ENCODE results near the gene AMHR2.
"Not testable (repeated sequence)": the region's sequence is repeated elsewhere in the genome, so short reads cannot be mapped to it uniquely, and the experiment has no call there.

Gene AMHR2

DNA sequence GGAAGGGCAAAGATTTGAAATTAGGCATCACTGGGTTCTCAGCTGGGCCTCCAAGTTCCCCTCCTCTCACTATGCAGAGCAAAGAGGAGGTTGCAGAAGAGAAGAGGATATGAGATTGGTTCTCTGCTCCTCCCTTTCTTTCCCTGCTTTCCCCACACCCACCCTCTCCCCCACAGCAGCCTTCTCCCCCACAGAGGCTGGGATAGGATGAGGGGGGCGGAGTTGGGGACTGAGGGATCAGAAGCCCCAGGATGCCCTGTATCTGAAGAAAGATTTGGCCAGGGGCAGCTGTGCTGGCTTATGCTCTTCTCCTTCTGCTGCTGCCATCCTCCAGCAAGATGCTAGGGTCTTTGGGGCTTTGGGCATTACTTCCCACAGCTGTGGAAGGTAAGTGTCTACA lies at the start of gene AMHR2:
Gene AMHR2 (plus strand): TSS at position 259 of the 400 bp plus-strand sequence. CDS start 80 bp downstream, at position 339.
- DNase-seq: no peak

GRCh38 chr12:53374277-53374676 lies 49.4 kb upstream of the AMHR2 start:
- not testable (repeated sequence) for DNase-seq

- DNase-seq: no peak
These were observed 46.9 kb upstream of the AMHR2 start for GRCh38 chr12:53376747-53377146.

GRCh38 chr12:53378222-53378621 lies 45.4 kb upstream of the AMHR2 start:
- DNase-seq: no peak

- peak in 1 of 2 experiments; percentile 23 for DNase-seq
These were observed 44.8 kb upstream of the AMHR2 start for GRCh38 chr12:53378724-53379388.

DNA sequence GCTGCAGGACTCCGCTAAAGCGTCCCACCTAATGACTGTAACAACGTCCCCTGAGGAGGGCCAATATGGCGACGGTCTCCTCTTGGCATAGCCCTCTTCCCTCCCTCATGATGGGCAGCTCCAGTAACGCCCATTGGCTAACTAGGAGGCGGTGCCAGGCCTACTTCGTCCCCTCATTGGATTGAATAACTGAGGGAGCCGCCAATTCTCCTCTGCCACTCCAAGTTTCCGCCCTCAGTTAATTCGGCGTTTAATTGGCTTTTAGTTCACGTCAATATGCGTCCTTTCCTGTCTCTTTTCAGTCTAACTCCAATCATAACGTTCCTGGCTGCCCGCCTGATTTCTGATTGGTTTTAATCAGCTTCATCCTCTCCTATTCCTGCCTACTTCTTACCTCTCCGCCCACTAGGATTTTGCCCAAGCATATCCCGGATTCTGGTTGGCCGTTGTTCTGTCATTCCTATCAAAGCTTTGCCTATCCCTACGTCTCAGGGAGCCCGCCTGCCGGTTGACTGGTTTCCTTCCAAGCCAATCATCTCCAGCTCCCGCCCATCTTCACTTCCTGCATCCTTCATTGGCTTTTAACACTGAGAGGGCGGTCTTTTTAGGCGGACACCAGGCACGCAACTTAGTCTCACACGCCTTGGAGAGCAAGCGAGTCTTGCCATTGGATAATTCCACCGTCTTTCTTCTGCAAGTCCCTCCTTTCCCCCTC lies 44.1 kb upstream of the AMHR2 start:
- peak; percentile 100 for DNase-seq

DNA sequence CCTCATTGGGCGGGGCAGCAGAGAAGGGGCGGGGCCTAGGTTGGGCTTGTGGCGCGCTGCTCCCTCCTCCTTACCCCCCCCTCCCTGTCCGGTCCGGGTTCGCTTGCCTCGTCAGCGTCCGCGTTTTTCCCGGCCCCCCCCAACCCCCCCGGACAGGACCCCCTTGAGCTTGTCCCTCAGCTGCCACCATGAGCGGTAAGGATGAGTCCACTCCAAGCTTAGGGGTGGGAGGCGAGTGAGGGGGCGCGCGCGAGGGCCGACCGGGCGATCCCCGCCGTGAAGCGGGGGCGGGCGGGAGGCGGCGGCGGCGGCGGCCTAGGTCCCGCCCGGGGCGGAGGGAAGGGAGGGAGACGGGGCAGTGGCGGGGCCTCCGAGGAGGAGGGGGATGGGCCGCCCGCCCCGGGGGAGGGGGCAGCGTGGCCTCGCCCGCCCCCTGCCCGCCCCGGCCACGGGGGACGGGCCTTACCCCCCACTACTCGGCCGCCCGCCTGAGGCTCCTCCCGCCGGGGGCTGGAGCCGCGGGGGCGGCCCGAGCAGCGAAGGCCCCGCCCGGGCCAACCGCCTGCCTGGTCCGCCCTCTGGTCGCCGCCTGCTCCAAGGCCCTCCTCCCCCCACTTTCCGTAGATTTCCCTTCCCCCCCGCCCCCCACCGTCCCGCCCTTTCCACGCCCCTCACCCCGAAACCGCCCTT lies 43.4 kb upstream of the AMHR2 start, which contains the start of gene SP1:
Gene SP1 (plus strand): TSS at position 73 of the 690 bp plus-strand sequence. CDS start 116 bp downstream, at position 189.
- DNase-seq: peak; percentile 89 to 90

DNA sequence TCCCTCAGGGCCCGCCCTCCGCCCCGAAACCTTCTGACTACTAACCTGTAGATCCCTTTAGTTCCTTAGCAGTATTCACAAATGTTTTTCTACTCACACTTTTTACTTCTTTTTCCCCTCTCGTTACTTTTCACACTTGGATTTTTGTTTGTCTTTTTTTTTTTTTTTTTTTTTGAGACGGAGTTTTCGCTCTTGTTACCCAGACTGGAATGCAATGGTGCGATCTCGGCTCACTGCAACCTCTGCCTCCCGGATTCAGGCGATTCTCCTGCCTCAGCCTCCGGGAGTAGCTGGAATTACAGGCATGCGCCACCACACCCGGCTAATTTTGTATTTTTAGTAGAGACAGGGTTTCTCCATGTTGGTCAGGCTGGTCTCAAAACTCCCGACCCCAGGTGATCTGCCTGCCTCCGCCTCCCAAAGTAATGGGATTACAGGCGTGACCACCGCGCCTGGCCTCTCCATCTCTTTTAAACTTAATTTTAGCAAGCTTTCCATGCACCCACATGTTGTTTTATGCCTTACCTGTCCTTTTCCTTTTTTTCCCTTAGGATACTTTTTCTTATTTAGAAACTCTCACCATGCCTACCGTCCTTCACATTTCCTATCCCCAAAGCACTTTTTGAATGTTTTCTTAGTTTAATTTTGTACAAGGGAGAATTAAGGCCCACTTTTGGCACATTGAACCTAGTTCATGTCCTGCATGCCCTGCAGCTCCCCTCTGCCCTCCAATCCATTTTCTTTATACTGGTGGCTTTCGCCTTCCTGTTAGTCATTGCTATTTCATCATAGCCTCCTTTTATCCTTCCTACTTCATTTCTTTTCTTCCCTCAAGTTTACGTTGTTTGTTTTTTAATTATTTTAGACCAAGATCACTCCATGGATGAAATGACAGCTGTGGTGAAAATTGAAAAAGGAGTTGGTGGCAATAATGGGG lies 42.6 kb upstream of the AMHR2 start:
- DNase-seq: no peak

DNA sequence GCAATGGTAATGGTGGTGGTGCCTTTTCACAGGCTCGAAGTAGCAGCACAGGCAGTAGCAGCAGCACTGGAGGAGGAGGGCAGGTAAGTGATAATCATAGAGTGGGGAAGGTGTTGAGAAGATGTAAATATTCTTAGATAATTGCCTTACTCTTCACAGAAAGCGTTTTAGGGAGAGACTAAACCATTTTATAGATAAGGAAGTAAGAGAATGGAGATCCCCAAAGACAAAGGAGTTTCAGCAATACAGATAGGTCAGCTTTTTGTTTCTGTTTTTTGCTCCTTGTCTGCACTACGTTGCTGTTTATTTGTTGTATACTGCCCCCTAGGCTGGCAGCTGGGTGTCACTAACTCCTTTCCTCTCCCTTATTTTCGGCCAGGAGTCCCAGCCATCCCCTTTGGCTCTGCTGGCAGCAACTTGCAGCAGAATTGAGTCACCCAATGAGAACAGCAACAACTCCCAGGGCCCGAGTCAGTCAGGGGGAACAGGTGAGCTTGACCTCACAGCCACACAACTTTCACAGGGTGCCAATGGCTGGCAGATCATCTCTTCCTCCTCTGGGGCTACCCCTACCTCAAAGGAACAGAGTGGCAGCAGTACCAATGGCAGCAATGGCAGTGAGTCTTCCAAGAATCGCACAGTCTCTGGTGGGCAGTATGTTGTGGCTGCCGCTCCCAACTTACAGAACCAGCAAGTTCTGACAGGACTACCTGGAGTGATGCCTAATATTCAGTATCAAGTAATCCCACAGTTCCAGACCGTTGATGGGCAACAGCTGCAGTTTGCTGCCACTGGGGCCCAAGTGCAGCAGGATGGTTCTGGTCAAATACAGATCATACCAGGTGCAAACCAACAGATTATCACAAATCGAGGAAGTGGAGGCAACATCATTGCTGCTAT lies 41.7 kb upstream of the AMHR2 start:
- DNase-seq: peak in 1 of 2 experiments; percentile 13

GRCh38 chr12:53383258-53383657 lies 40.4 kb upstream of the AMHR2 start:
- DNase-seq: no peak

DNA sequence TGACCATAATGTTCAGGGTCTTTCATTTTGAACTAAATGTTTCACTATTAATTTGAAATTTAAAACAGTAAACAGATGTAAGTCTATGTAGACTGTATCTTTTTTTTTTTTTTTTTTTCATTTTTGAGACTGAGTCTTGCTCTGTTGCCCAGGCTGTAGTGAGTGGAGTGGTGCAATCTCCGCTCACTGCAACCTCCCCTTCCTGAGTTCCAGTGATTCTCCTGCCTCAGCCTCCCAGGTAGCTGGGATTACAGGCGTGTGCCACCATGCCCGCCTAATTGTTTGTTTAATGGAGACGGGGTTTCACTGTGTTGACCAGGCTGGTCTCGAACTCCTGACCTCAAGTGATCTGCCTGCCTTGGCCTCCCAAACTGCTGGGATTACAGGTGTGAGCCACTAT lies 37.3 kb upstream of the AMHR2 start:
- not testable (repeated sequence) for DNase-seq

DNA sequence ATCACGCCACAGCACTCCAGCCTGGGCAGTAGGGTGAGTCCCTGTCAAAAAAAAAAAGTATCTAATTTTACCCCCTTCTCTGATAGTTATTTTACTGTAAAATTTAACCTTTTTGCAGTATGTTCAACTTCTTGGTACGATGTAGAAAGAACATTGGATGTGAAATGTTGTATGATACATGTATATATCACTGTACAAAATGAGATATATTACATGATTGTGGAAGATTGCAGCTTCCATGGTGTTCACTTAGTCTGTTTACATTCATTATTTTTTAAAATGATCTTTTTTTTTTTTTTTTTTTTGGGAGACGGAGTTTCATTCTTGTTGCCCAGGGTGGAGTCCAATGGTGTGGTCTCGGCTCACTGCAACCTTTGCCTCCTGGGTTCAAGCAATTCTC lies 34.7 kb upstream of the AMHR2 start:
- no peak for DNase-seq

GRCh38 chr12:53389702-53390101 lies 34.0 kb upstream of the AMHR2 start:
- no peak for DNase-seq

DNA sequence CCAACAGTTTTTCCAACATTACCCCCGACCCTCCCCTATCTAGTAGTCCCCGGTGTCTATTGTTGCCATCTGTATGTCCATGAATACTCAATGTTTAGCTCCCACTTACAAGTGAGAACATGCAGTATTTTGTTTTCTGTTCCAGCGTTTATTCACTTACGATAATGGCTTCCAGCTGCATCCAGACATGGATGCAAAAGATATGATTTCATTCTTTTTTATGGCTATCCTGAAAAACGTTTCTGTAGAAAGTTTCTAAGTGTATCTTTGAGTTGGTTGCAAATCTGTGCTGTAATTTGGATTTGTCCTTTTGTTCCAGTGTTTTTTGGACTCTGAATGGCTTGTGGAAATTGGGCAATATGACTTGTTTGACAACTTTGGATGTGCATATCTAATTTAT lies 31.9 kb upstream of the AMHR2 start:
- DNase-seq: no peak

GRCh38 chr12:53399896-53400295 lies 23.8 kb upstream of the AMHR2 start:
- DNase-seq: no peak

DNA sequence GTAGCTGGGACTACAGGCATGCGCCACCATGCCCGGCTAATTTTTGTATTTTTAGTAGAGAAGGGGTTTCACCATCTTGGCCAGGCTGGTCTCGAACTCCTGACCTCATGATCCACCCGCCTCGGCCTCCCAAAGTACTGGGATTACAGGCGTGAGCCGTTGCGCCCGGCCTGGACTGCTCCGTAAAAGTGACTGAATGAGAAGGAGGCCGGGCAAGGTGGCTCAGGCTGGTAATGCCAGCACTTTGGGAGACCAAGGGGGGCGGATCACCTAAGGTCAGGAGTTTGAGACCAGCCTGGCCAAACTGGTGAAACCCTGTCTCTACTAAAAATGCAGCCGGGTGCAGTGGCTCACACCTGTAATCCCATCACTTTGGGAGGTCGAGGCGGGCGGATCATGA lies 21.3 kb upstream of the AMHR2 start:
- DNase-seq: not testable (repeated sequence)

- no peak for DNase-seq
These were observed 20.8 kb upstream of the AMHR2 start for GRCh38 chr12:53402871-53403270.

- DNase-seq: no peak
These were observed 12.7 kb upstream of the AMHR2 start for GRCh38 chr12:53410951-53411350.

DNA sequence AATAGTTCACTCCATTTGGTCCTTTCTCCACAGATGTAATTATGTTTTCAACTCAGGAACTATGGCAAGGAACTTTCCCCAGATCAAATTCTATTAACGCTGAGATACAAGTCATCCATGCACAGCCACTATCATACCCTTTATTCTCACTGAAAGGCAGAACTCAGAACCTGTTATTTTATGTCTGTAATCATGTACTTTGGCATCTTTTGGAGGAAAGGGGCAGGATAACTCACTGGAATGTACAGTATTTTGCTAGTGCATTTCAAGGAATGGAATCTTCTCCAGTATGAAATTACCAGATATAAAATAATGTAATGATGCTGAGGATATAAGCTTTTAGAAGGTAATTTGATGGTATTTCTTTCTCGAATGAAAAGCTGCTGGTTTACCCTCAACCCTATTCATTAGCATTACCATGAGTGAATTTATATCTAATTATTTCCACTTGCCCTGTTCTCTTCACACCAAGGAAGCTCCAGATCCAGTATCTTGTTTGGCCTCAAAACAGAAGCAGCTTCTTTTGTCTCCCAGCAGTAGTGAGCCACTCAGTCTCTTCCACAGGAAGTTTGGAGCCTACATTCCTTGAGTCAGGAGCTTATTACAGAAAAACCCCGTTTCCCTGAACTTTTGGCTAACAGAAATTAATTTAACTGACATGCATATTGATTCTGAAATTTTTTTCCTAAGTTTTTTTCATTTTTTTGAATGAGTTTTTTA lies 10.0 kb upstream of the AMHR2 start:
- no peak for DNase-seq

- no peak for DNase-seq
These were observed 8.8 kb upstream of the AMHR2 start for GRCh38 chr12:53414756-53415417.

Data from NCI-H2081 (cell line).